HCEC 1CT (cell line): ENCODE results near the gene KIAA2012.

Source experiments
- DNase-seq: peaks from one replicate; pipeline ENCODE4 v3.0.0-alpha.2; 2017

Gene KIAA2012

GRCh38 chr2:202090530-202090929 is 17.5 kb downstream of the KIAA2012 start:
- no peak for DNase-seq

- DNase-seq, result no peak
These were observed 18.4 kb downstream of the KIAA2012 start for GRCh38 chr2:202091476-202091875.

DNA sequence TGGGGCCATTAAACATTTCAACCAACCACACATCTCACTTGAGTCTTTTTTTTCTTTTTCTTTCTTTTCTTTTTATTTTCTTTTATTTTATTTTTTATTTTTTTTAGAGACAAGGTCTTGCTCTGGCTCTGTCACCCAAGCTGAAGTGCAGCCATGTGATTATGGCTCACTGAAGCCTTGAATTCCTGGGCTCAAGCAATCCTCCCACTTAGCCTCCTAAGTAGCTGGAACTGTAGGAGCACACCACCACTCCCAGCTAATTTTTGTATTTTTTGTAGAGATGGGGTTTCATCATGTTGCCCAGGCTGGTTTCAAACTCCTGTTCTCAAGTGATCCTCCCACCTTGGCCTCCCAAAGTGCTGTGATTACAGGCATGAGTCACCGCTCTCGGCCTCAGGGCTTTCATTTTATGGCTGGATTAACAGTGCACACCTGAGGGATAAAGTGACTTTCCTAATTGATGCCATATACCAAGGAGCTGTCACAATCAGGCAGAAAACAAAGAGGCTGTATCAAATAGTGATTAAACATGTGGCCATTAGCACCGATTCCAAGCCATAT is 21.5 kb downstream of the KIAA2012 start:
- DNase-seq, result no peak

DNA sequence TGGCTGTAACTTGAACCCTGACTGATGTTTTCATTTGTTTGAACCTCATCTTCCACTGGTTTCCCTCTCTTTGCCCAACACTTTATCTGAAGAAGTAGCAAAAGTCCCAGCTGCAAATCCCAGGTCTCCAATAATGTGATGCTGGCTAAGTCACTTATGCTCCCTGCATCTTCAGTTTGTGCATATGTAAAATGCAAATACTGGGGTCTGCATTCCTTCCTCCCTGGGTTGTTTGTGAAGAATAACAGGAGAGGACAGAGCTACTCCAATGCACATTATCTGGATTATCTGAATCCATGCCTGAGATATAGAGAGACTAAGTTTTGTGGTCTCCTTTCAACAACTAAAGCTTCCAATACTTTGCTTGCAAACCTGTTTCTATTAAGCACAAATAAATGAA is 22.2 kb downstream of the KIAA2012 start:
- no peak for DNase-seq

DNA sequence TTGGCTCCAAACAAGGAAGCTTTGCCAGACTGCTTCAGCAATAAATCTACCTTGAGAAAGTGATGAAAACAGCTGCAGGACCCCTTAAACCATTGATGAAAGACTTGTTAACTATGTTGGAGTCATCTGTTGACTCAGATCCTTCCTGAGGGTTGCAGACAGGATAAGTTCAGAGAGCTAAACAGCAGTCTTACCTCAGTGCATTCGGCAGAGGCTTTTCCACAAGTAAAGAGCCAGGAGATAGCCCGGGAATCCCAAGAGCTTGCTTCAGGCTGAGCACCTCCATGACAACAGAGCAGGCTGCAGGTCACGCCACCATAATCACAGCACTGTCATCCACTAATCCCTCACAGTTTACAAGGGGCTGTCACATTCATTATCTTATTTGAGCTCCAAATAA is 23.7 kb downstream of the KIAA2012 start:
- DNase-seq, result peak; percentile 45

DNA sequence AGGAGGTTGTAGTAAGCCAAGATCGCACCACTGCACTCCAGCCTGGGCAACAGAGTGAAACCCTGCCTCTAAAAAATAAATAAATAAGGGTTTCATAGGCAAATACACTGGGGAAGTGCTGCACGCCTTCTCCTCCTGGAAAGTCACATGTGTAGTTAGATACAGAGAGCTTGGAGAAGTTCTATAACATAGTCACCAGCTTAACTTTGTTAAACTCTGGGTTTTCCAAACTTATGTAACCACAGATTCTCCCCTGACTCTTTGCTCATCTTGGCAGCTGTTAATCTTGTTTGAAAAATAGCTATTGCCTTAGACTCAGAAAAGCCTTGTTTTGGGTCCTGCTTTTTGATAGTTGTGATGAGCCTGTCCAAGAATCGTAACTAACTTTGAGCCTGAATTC is 25.2 kb downstream of the KIAA2012 start:
- no peak for DNase-seq

DNA sequence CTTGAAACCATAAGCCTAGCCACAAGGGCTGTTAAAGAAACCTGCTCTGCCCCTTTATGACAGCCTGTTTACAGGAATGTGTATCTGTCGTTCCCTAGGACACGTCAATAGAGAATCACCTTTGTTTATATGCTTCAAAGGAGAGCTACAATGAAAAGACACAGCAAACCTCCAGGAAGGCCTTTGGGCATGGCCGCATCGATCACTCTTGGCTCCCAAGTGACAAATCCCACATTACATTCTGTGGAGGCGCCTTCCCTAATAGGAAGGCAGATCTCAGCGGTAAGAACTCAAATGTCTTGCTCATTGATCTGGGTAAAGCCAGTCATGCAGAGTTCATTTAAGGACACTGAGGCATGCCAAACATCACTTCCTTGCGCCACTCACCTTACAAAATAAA is 26.5 kb downstream of the KIAA2012 start:
- DNase-seq, result no peak

- no peak for DNase-seq
These were observed 27.1 kb downstream of the KIAA2012 start for GRCh38 chr2:202100176-202100575.

- DNase-seq, result no peak
These were observed 28.0 kb downstream of the KIAA2012 start for GRCh38 chr2:202101026-202101579.

DNA sequence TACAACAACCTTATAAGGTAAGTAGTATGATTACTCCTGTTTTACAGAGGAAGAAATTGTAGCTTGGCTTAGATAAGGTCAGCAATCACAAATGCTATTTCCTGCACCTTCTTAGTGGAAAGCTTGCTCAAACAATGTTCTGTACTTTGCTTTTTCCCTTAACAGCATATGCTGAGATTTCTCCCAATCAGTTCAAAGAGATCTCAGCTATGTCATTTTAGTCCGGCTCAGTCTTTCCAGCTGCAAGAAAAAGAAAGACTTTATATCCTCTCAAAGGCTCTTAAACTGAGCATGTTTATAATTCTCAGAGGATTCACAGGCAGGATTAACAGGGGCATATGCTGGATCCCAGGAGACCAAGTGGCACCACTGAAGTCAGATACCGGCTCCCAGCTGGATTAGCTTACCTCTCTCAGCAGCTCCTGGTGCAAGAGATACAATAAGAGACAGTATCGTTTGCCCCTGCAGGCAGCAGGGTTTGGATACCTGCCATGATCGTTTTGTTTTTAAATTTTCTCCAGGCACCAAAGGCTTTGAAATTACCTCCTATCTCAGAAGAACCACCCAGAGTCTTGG is 29.5 kb downstream of the KIAA2012 start:
- no peak for DNase-seq

- peak; percentile 75 for DNase-seq
These were observed 31.3 kb downstream of the KIAA2012 start for GRCh38 chr2:202104286-202104870.

DNA sequence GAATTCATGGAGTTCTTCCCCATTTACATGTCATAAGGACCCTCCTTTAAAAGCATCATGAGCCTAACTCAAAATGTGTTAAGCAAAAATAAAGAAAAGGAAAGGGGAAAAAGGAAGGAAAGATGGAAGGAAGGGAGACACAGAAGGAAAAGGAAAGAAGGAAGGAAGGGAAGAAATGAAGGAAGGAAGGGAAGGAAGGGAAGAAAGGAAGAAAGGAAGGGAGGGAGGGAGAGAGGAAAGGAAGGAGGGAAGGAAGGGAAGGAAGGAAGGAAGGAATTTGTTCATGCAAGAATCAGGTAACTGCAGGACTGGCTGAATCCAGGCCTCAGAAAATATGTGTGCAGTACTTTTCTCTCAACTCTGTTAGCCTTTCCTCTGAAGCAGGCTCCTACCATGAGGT is 32.0 kb downstream of the KIAA2012 start:
- DNase-seq, result no peak

DNA sequence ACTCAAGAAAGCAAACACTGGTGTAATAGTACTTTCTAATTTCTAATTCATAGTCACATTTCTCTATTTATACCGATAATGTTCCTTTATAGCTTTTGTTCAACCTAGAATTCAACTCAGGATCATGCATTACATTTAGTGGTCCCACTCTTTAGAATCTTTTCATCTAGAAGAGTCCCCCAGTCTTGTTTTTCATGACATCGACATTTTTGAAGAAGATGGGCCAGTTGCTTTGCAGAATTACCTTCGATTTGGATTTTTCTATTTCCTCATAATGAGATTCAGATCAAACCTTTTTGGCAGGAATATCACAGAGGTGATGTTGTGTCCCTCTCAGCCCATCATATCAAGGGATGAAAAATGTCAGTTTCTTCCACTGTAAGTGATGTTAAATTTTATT is 35.3 kb downstream of the KIAA2012 start:
- DNase-seq, result no peak

GRCh38 chr2:202109139-202109736 is 36.2 kb downstream of the KIAA2012 start:
- DNase-seq, result no peak

DNA sequence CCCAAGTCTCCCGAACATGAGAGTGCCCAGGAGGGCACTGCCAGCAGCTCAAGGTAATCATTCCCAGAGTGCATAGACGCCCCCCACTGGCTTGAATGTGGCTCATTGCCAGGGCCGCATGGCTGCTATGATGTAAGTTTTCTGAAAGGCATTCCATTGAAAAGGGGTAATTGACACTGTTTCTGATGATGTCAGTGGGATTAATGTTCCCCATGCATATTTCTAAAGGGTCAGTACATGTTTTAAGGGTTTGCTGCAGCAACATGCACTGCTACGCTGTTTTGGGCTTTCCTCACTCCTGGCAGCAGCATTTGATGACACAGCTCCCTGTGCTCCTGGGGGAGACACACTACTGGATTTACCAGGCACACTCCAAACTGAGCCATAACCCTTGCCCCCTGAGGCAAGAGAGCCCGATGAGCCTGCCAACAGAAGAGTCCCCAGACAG is 36.7 kb downstream of the KIAA2012 start:
- DNase-seq, result peak; percentile 56

DNA sequence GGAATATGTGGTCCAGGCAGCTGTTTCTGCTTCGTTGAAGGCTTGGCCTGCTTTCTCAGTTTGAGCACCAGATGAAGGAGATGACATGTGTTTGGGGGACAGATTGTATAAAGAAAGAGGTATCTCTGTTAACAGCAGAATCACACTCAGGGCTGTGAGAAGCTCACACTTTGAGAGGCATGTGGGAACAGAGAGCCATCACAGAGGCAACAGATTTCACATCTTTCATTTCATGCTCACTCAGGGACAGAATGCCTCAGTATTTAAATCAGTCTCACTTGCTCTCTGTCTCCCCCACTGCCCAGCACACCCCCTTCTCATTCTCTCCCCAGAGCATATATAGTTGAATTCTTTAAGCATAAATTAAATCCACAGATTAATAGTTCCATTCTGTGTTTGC is 37.4 kb downstream of the KIAA2012 start:
- DNase-seq, result no peak

DNA sequence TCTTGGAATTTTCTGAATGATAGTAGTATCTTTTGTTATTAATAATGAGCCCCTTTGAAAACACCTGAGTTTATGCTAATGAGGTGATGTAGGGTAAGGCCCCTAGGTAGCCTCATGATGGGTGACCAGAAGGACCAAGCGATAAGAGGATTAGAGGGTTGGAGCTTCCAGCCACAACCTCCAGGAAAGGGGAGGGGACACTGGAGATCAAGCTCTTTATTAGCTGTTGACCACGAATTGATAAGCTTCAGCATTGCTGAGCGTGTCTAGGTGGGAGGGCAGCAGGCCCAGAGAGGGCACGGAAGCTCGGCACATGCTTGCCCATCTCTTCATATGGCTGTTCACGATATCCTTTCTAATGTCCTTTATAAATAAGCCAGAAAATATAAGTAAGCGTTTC is 39.0 kb downstream of the KIAA2012 start:
- no peak for DNase-seq

DNA sequence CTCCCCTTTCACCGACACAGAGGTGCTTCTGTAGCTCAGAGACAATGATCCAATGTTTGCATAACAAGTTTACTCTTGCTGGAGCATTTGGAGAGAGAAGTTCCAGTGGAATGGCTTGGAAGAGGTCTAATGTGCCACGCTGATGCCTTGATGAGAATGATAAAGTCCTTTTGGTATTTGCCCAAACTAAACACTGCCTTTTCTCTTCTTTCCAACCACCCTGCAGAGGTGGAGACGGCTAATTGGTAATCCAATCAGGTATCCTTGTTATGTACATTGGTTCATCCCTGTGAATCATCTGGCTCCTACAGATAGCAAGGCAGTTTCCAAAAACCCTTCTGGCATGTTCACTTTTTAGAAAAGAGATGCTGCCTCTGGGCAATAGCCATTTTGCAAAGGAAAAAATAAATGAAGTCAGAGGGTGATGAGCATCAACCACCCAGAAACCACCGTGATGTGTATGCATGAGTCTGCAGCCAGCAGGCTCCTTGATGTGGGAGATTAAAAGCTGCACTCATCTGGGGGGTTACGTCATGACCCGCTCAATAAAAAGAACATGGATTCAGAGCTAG is 40.6 kb downstream of the KIAA2012 start:
- DNase-seq, result no peak

DNA sequence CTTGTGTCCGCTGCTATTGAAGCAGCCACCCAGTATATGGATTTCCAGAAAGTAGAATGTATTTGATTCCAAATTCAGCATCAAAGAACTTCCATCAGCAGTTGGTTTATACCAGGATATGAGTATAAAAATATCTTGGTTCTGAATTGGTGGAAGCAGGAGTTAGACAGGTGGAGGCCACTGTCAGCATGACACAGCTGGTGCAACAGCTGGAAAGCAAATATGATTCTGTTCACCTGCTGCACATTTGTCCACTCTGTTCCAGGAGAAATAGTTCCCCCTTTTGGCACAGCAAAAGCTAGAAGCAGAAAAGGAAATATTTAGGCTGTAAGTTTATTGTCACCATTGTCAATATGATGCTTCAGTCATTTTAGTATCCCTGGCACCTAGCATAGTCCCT is 41.2 kb downstream of the KIAA2012 start:
- no peak for DNase-seq

GRCh38 chr2:202114795-202115194 is 41.7 kb downstream of the KIAA2012 start:
- DNase-seq, result peak; percentile 52

GRCh38 chr2:202115479-202115971 is 42.5 kb downstream of the KIAA2012 start:
- peak; percentile 94 for DNase-seq

DNA sequence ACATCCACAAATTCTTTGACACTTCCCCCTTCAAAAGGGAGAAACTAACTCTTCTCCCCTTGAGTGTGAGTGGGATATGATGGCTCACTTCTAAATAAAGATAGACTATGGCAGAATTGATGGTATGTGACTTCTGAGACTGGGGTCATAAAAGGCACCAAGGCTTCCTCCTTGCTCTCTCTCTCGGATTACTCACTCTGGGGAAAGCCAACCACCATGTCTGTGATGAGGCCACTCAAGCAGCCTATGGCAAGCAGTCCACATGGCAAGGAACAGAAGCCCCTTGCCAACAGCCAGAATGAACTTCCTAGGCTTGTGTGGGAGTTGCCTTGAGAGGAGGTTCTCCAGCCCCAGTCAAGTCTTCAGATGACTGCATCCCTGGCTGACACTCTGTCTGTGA is 43.6 kb downstream of the KIAA2012 start:
- DNase-seq, result peak; percentile 33

DNA sequence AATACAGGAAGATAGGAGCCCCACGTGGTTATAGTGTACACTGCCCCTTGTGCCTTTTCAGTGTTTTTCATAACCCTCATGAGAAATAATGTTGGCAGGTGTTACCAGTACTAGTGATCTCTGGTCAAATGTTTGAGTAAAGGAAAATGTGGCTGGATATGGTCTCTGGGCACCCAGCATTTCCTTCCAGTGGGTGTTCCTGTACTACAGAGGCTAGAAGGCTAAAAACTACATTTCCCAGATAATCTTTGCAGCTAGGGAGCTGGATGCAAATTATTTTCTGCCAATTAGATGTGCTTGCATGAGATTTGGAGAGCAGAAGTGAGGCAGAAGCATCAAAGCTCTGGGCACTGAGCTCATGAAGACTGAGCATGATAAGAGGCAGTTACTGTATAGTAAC is 45.1 kb downstream of the KIAA2012 start:
- DNase-seq, result no peak

DNA sequence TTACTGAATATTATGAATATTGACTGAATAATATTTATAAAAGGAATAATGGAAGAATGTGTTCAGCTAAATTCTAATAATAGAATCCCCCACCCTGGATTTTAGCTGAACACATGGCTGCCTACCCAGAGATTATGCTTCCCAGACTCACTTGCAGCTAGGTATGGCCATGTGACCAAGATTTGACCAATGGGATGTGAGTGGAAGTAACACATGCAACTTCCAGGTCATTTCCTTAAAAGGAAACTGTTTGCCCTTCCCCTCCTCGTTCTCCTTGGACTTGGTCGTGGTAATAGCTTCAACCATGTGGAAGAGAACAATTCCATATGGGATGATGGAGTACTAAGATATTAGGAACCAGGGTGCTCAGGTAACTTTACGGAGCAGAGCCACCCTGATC is 47.8 kb downstream of the KIAA2012 start:
- DNase-seq, result no peak
